Measurements from ENCODE around the gene SMARCB1. TPM values are rescaled to one million over a fixed set of nuclear protein-coding genes. Genes with fewer than 3 reads are reported as not detected.

The SMARCB1 gene
- total RNA-seq, 1 experiment from 2014 or later, result 172 TPM

DNA sequence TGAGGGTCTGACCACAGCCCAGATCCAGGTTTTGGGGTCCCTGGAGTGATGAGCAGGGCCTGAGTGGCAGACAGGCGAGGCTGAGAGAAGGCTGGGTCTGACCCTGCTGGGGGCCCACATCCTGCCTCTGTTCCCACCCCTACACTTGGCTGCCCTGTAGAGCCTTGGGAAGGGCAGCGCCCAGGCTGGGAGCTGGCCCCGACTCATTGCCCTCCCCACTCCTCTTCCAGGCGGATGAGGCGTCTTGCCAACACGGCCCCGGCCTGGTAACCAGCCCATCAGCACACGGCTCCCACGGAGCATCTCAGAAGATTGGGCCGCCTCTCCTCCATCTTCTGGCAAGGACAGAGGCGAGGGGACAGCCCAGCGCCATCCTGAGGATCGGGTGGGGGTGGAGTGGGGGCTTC lies 47.1 kb downstream of the SMARCB1 start:
- POLR2A ChIA-PET (ENCODE audit: low non-redundant PET), result no interaction called here
- H3K27ac ChIP-seq (ENCODE audit: low read depth, low read length, poor library complexity, severe bottlenecking), result no peak overlapping the region
- CTCF ChIA-PET, result no interaction called here
- DNase-seq (ENCODE audit: low spot score), result no peak
- H3K9me3 ChIP-seq (ENCODE audit: low read depth, low read length, poor library complexity, severe bottlenecking), result no peaks in the 10 kb centered on the region
- intact Hi-C loops (cut with micrococcal nuclease; ENCODE audit: unreplicated experiment), result no loop called here
- no peak overlapping the region for H3K4me3 ChIP-seq (ENCODE audit: low read depth, low read length, poor library complexity, severe bottlenecking)
- H3K36me3 ChIP-seq (ENCODE audit: insufficient read depth, low read length, poor library complexity, severe bottlenecking), result peaks cover 38% of the 10 kb centered on the region
- TSS peak; percentile 41 for BruUV-seq (replicated peaks)
- H3K27me3 ChIP-seq (replicated peaks; ENCODE audit: insufficient read depth, low read depth, low read length, poor library complexity), result no peaks in the 10 kb centered on the region
- no peak for TF ChIP-seq EZH2 (IDR thresholded peaks at IDR 0.05; ENCODE audit: borderline replicate concordance, low read depth, low read length, poor library complexity, severe bottlenecking)
- TF ChIP-seq, protein P1, sequence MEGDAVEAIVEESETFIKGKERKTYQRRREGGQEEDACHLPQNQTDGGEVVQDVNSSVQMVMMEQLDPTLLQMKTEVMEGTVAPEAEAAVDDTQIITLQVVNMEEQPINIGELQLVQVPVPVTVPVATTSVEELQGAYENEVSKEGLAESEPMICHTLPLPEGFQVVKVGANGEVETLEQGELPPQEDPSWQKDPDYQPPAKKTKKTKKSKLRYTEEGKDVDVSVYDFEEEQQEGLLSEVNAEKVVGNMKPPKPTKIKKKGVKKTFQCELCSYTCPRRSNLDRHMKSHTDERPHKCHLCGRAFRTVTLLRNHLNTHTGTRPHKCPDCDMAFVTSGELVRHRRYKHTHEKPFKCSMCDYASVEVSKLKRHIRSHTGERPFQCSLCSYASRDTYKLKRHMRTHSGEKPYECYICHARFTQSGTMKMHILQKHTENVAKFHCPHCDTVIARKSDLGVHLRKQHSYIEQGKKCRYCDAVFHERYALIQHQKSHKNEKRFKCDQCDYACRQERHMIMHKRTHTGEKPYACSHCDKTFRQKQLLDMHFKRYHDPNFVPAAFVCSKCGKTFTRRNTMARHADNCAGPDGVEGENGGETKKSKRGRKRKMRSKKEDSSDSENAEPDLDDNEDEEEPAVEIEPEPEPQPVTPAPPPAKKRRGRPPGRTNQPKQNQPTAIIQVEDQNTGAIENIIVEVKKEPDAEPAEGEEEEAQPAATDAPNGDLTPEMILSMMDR (conservative IDR thresholded peaks at IDR 0.05; ENCODE audit: low read depth, low read length), result no peak
- H3K4me1 ChIP-seq (ENCODE audit: insufficient read depth, low read length, poor library complexity, severe bottlenecking), result peaks cover 3% of the 10 kb centered on the region

DNA sequence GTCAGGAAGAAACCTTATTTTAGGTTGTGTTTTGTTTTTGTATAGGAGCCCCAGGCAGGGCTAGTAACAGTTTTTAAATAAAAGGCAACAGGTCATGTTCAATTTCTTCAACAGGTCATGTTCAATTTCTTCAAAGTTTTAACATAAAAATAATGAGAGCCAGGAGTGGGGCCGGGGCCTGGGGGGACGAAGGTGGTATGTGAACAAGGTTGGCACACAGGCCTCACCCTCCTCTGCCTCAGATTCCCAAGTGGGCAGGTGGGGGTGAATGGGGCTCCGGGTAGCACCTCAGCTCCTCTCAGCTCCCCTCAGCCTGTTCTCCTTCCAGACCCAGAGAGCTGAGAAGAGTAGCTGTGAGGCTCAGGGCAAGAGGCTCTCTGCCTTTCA lies 47.6 kb downstream of the SMARCB1 start:
- peaks cover 3% of the 10 kb centered on the region for H3K4me1 ChIP-seq (ENCODE audit: insufficient read depth, low read length, poor library complexity, severe bottlenecking)
- no TSS peak for BruUV-seq (replicated peaks)
- TF ChIP-seq EZH2 (IDR thresholded peaks at IDR 0.05; ENCODE audit: borderline replicate concordance, low read depth, low read length, poor library complexity, severe bottlenecking), result no peak
- TF ChIP-seq, protein P1 (conservative IDR thresholded peaks at IDR 0.05; ENCODE audit: low read depth, low read length), result no peak
- intact Hi-C loops (cut with micrococcal nuclease; ENCODE audit: unreplicated experiment), result no loop called here
- H3K27me3 ChIP-seq (replicated peaks; ENCODE audit: insufficient read depth, low read depth, low read length, poor library complexity), result no peaks in the 10 kb centered on the region
- no peak overlapping the region for H3K4me3 ChIP-seq (ENCODE audit: low read depth, low read length, poor library complexity, severe bottlenecking)
- H3K36me3 ChIP-seq (ENCODE audit: insufficient read depth, low read length, poor library complexity, severe bottlenecking), result peaks cover 35% of the 10 kb centered on the region
- ChIA-PET POLR2A (ENCODE audit: low non-redundant PET) (no interaction called here), CTCF (no interaction called here)
- no peak for DNase-seq (ENCODE audit: low spot score)
- peak overlapping the region; percentile 42 for H3K27ac ChIP-seq (ENCODE audit: low read depth, low read length, poor library complexity, severe bottlenecking)
- H3K9me3 ChIP-seq (ENCODE audit: low read depth, low read length, poor library complexity, severe bottlenecking), result no peaks in the 10 kb centered on the region

DNA sequence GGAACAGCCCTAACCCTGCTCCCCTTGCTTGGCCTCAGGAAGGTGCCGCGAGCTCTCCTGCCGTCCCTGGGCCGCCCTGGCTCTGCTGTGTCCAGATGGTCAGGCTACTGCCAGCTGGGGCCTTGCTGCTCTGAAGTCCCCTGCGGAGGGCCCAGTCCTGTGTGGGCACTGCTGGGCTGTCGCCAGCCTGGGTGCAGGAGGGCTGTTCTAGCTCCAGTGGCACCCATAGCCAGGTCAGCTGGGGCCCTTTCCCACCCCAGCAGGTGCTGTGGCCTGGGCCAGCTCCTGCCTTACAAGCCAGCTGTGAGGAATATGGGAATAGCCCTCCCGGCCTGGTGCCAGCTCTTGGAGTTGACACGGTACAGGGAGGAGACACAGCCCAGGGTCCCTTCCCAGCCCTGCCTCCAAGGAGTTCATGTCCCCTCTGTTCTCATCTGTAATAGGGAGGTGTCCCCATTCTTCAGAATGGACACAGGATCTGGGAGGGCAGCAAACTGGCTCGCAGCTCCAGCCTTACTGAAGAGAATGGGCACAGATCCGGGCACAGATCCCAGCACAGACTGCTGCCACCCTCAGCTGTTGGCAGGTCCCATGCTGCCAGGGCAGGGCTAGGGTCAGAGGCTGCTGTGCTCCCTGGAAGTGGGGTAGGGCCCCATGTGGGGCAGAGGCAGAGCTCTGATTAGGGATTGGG lies 48.2 kb downstream of the SMARCB1 start:
- ChIA-PET CTCF (no interaction called here), POLR2A (ENCODE audit: low non-redundant PET) (no interaction called here)
- peak overlapping the region; percentile 42 for H3K27ac ChIP-seq (ENCODE audit: low read depth, low read length, poor library complexity, severe bottlenecking)
- H3K36me3 ChIP-seq (ENCODE audit: insufficient read depth, low read length, poor library complexity, severe bottlenecking), result peaks cover 35% of the 10 kb centered on the region
- H3K9me3 ChIP-seq (ENCODE audit: low read depth, low read length, poor library complexity, severe bottlenecking), result no peaks in the 10 kb centered on the region
- TF ChIP-seq, protein P1 (conservative IDR thresholded peaks at IDR 0.05; ENCODE audit: low read depth, low read length), result no peak
- TF ChIP-seq EZH2 (IDR thresholded peaks at IDR 0.05; ENCODE audit: borderline replicate concordance, low read depth, low read length, poor library complexity, severe bottlenecking), result no peak
- H3K27me3 ChIP-seq (replicated peaks; ENCODE audit: insufficient read depth, low read depth, low read length, poor library complexity), result no peaks in the 10 kb centered on the region
- H3K4me1 ChIP-seq (ENCODE audit: insufficient read depth, low read length, poor library complexity, severe bottlenecking), result peaks cover 3% of the 10 kb centered on the region
- H3K4me3 ChIP-seq (ENCODE audit: low read depth, low read length, poor library complexity, severe bottlenecking), result no peak overlapping the region
- intact Hi-C loops (cut with micrococcal nuclease; ENCODE audit: unreplicated experiment), result no loop called here
- no peak for DNase-seq (ENCODE audit: low spot score)
- no TSS peak for BruUV-seq (replicated peaks)
